HFFc6 (cell line): Measurements from ENCODE around the gene GH1. TPM values are rescaled to one million over a fixed set of nuclear protein-coding genes. Genes with fewer than 3 reads are reported as not detected.

Experiments used
- DNase-seq: peaks from one replicate; pipeline ENCODE4 v3.0.0-alpha.2; 2018
- H3K27ac Mint-ChIP-seq: 2 replicates; pipeline ENCODE4 v1.8.0; 2020; ENCODE audit warnings: mild to moderate bottlenecking, mixed read lengths
- H3K27me3 Mint-ChIP-seq: 2 replicates; pipeline ENCODE4 v1.8.0; 2021; ENCODE audit warnings: mild to moderate bottlenecking, moderate library complexity, mixed read lengths; ENCODE audit not compliant: insufficient read depth
- H3K36me3 Mint-ChIP-seq: 2 replicates; pipeline ENCODE4 v1.8.0; 2021; ENCODE audit warnings: low read depth, mixed read lengths
- H3K4me1 Mint-ChIP-seq: 2 replicates; pipeline ENCODE4 v1.8.0; 2020; ENCODE audit warnings: low read depth, mixed read lengths
- H3K4me3 Mint-ChIP-seq: 2 replicates; pipeline ENCODE4 v1.8.0; 2020; ENCODE audit warnings: mild to moderate bottlenecking, moderate library complexity, mixed read lengths
- H3K9me3 Mint-ChIP-seq: 2 replicates; pipeline ENCODE4 v1.8.0; 2020; ENCODE audit warnings: mild to moderate bottlenecking, mixed read lengths
- total RNA-seq, 6 experiments: library from RNA; stranded (reverse); fragmentation: NEBNext Ultra II Directional; extraction: Animal tissue kit (Norgen Biotek cat#: 25700); gene quantifications; 2 replicates in 1 of 6; 3 replicates in 5 of 6; pipeline ENCODE4 v1.2.3, GENCODE V29; 2021
- TF ChIP-seq, protein P1 (sequence below): fragments of 200-600 bp; sonication (generic); IDR thresholded peaks from 2 replicates; pipeline ENCODE4 v1.5.0; 2021; ENCODE audit warnings: antibody characterized with exemption, mild to moderate bottlenecking

GH1 gene
- total RNA-seq, 6 experiments from 2014 or later = not detected

GRCh38 chr17:63941751-63942150 is 23.1 kb upstream of the GH1 start:
- Mint-ChIP-seq H3K4me1 (no peaks in the 10 kb centered on the region), H3K36me3 (no peaks in the 10 kb centered on the region), H3K4me3 (no peak overlapping the region), H3K9me3 (no peaks in the 10 kb centered on the region), H3K27ac (no peak overlapping the region), H3K27me3 (peaks cover 14% of the 10 kb centered on the region)
- DNase-seq = no peak
- TF ChIP-seq, protein P1, sequence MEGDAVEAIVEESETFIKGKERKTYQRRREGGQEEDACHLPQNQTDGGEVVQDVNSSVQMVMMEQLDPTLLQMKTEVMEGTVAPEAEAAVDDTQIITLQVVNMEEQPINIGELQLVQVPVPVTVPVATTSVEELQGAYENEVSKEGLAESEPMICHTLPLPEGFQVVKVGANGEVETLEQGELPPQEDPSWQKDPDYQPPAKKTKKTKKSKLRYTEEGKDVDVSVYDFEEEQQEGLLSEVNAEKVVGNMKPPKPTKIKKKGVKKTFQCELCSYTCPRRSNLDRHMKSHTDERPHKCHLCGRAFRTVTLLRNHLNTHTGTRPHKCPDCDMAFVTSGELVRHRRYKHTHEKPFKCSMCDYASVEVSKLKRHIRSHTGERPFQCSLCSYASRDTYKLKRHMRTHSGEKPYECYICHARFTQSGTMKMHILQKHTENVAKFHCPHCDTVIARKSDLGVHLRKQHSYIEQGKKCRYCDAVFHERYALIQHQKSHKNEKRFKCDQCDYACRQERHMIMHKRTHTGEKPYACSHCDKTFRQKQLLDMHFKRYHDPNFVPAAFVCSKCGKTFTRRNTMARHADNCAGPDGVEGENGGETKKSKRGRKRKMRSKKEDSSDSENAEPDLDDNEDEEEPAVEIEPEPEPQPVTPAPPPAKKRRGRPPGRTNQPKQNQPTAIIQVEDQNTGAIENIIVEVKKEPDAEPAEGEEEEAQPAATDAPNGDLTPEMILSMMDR = no peak

DNA sequence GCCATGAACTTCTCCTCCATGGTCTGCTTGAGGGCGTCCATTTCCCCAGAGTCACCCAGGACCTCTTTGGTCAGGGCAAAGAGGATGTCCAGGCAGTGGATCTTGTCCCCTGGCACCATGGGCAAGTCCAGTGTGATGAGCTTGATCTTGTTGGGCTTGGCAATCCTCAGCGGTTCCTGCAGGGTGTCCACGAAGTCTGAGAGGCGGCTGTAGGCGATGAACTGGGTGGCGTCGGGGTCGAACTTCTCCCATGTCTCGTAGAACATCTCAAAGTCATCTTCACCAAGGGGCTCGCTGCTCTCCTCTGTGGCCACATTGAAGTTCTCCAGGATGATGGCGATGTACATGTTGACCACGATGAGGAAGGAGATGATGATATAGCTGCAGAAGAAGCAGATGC is 22.5 kb upstream of the GH1 start:
- no peak for DNase-seq
- no peaks in the 10 kb centered on the region for H3K4me1 Mint-ChIP-seq
- peaks cover 14% of the 10 kb centered on the region for H3K27me3 Mint-ChIP-seq
- no peak overlapping the region for H3K27ac Mint-ChIP-seq
- H3K9me3 Mint-ChIP-seq = no peaks in the 10 kb centered on the region
- no peaks in the 10 kb centered on the region for H3K36me3 Mint-ChIP-seq
- TF ChIP-seq, protein P1 = no peak
- no peak overlapping the region for H3K4me3 Mint-ChIP-seq

DNA sequence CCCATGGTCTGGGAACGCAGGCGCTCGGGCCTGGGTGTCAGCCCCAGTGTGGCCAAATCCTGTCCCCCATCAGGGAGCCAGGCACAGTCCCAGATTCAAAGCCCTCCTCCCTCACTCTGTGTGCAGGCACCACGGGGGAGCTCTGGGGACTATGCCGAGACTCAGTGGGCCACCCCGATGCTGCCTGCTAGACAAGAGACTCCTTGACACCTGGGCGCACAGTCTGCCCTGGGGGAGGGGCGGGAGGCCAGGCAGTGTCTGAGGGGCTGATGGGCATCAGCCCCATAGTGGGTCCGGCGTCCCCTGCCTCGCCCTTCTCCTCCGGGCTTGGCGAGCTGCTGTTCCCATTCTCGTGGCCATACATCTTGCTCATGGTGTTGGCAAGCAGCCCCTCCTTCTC is 21.9 kb upstream of the GH1 start:
- no peak for DNase-seq
- no peak overlapping the region for H3K4me3 Mint-ChIP-seq
- peaks cover 19% of the 10 kb centered on the region for H3K27me3 Mint-ChIP-seq
- H3K27ac Mint-ChIP-seq = no peak overlapping the region
- no peaks in the 10 kb centered on the region for H3K4me1 Mint-ChIP-seq
- H3K9me3 Mint-ChIP-seq = no peaks in the 10 kb centered on the region
- H3K36me3 Mint-ChIP-seq = no peaks in the 10 kb centered on the region
- TF ChIP-seq, protein P1 = no peak

DNA sequence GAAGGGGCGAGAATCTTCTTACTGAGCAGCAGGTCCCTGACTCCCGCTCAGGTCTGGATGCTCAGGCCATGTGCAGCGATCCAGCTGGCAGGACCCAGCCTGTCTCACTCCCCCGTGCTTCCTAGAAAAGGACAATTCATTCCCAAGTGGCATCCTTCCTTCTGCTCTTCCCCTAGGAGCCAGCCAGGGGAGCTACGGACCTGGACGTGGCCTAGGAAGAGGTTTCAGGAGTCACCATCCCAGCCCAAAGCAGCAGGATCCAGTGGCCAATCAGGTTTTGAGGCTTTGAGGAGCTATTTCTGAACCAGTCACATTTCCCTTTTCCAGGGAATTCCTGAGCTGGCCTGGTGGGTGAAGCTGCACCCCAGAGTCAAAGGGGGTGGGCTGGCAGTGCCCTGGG is 21.2 kb upstream of the GH1 start:
- Mint-ChIP-seq H3K4me1 (no peaks in the 10 kb centered on the region), H3K27ac (no peak overlapping the region), H3K27me3 (peaks cover 24% of the 10 kb centered on the region), H3K9me3 (no peaks in the 10 kb centered on the region), H3K4me3 (no peak overlapping the region), H3K36me3 (no peaks in the 10 kb centered on the region)
- TF ChIP-seq, protein P1 = no peak
- no peak for DNase-seq

GRCh38 chr17:63939401-63939800 is 20.8 kb upstream of the GH1 start:
- no peak overlapping the region for H3K4me3 Mint-ChIP-seq
- TF ChIP-seq, protein P1 = no peak
- DNase-seq = no peak
- no peaks in the 10 kb centered on the region for H3K36me3 Mint-ChIP-seq
- H3K27me3 Mint-ChIP-seq = peaks cover 24% of the 10 kb centered on the region
- H3K9me3 Mint-ChIP-seq = no peaks in the 10 kb centered on the region
- H3K27ac Mint-ChIP-seq = no peak overlapping the region
- H3K4me1 Mint-ChIP-seq = no peaks in the 10 kb centered on the region

DNA sequence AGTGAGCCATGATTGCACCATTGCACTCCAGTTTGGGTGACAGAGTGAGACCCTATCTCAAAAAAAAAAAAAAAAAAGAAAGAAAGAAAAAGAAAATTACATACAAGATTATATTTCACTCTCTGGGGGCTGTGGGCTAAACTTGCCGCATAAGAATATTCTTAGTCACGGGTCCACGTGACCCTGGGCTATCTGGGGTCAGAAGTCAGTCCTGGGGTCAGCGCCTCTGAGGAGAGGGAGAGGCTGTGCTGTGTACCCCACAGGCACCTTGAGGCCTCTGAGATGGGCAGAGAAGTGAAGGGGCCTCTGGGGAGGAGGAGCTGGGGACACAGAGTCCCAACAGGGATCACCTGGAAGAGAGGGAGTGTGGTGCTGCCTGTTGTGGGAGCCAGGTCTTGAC is 19.3 kb upstream of the GH1 start:
- no peak overlapping the region for H3K27ac Mint-ChIP-seq
- no peak overlapping the region for H3K4me3 Mint-ChIP-seq
- H3K4me1 Mint-ChIP-seq = no peaks in the 10 kb centered on the region
- no peak for DNase-seq
- peaks cover 31% of the 10 kb centered on the region for H3K27me3 Mint-ChIP-seq
- TF ChIP-seq, protein P1 = no peak
- H3K36me3 Mint-ChIP-seq = no peaks in the 10 kb centered on the region
- H3K9me3 Mint-ChIP-seq = no peaks in the 10 kb centered on the region
